Esophagus muscularis mucosa (tissue), 4 donors: Measurements from ENCODE around the gene NFYA. TPM values are rescaled to one million over a fixed set of nuclear protein-coding genes. Genes with fewer than 3 reads are reported as not detected.

Source experiments
- DNase-seq: peaks from one replicate; pipeline ENCODE4 v3.0.0-alpha.2; 2017; ENCODE audit errors: extremely low spot score
- H3K27ac ChIP-seq, 4 donors: fragments of 200-600 bp; sonication (generic); replicated peaks in 1 of 4; 1 replicate in 3 of 4; 2 replicates in 1 of 4; pipeline ENCODE4 v1.5.1; 2016 to 2019; ENCODE audit warnings: mild to moderate bottlenecking in 1 of 4
- H3K27me3 ChIP-seq, 4 donors: fragments of 200-600 bp; sonication (generic); one replicate each; pipeline versions ENCODE4 v1.5.1 to v1.6.0; 2016 to 2019
- H3K36me3 ChIP-seq, 4 donors: fragments of 200-600 bp; sonication (generic); one replicate each; pipeline ENCODE4 v1.5.1; 2016 to 2019
- H3K4me1 ChIP-seq, 4 donors: fragments of 200-600 bp; sonication (generic); one replicate each; pipeline ENCODE4 v1.5.1; 2016 to 2019
- H3K4me3 ChIP-seq, 4 donors: fragments of 200-600 bp; sonication (generic); 1 replicate in 2 of 4; 2 replicates in 2 of 4; pipeline ENCODE4 v1.5.1; 2016 to 2019; ENCODE audit warnings: mild to moderate bottlenecking in 4 of 4, moderate library complexity in 1 of 4
- H3K9me3 ChIP-seq, 4 donors: fragments of 200-600 bp; sonication (generic); 1 replicate in 3 of 4; 2 replicates in 1 of 4; pipeline ENCODE4 v1.5.1; 2016 to 2019
- CTCF ChIP-seq, 3 experiments: fragments of 200-600 bp in 2 of 3; fragments of 450-650 bp in 1 of 3; sonication (generic) in 2 of 3; IDR thresholded peaks; one replicate each; pipeline ENCODE4 v1.5.1; 2017 to 2019; ENCODE audit warnings: antibody characterized with exemption in 3 of 3, mild to moderate bottlenecking in 2 of 3, moderate library complexity in 1 of 3
- EP300 ChIP-seq: sonication (generic); formaldehyde crosslinking; IDR thresholded peaks from one replicate; pipeline ENCODE4 v1.6.1; 2017; ENCODE audit warnings: antibody characterized with exemption
- POLR2A ChIP-seq: fragments of 450-650 bp; IDR thresholded peaks from one replicate; pipeline ENCODE4 v1.6.1; 2017; ENCODE audit warnings: antibody characterized with exemption, moderate library complexity, mild to moderate bottlenecking, low read depth
- POLR2AphosphoS5 ChIP-seq, 2 donors: sonication (generic); formaldehyde crosslinking; IDR thresholded peaks; one replicate each; pipeline ENCODE4 v1.6.1; 2017; ENCODE audit warnings: antibody characterized with exemption in 2 of 2
- WGBS: methylation state at CpG from one replicate; pipeline ENCODE4 v1.1.5; 2018; 5-methylcytosine and 5-hydroxymethylcytosine counted together
- intact Hi-C: fragments of 100-400 bp; cut with DNase I; formaldehyde crosslinking; loops from one replicate; pipeline ENCODE4 v1.15.1; 2023
- total RNA-seq, 4 donors: library from RNA; depleted of rRNA; stranded (reverse); fragments of >200 nt; gene quantifications; one replicate each; pipeline versions ENCODE4 v1.1.0 to v1.2.1, GENCODE V29; 2016

The NFYA gene
- total RNA-seq, 4 donors from 2014 or later: 9.1 to 11.4 (median 10.5) TPM

DNA sequence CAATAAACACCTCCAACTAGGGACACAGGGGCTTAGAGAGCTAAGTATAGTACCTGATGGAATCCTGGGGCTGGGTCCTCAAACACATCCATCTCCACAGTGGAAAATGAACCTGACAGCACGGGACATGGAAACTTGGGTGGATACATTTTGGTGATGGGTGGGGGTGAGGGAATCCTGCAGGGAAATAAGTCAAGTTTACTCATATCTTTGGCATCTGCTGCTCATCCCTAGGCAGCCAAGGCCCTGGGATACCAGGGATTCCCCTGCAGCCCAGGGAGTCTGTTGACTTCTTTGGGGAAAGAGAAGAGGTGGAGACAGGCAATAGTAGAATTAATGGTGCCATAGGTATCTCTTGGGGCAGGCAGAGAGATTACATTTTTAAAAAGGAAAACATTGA lies 13.2 kb upstream of the NFYA start:
- Histone ChIP-seq H3K27me3 (no peaks in the 10 kb centered on the region), H3K36me3 (peaks cover 0 to 45% (median 16%) of the 10 kb centered on the region in 4 donors), H3K4me1 (peaks cover 32 to 81% (median 62%) of the 10 kb centered on the region in 4 donors), H3K27ac (peak overlapping the region in 3 of 4 donors; percentile 50 to 65 (median 60)), H3K9me3 (no peaks in the 10 kb centered on the region), H3K4me3 (no peak overlapping the region)
- intact Hi-C loops: no loop called here
- TF ChIP-seq EP300 (no peak), POLR2A (no peak), POLR2AphosphoS5 (IDR thresholded peaks at IDR 0.05) (peak in 1 of 2 donors; percentile 24)
- 27% methylated on average over 1 of the region's 1 CpG for WGBS
- peak; percentile 87 for DNase-seq

DNA sequence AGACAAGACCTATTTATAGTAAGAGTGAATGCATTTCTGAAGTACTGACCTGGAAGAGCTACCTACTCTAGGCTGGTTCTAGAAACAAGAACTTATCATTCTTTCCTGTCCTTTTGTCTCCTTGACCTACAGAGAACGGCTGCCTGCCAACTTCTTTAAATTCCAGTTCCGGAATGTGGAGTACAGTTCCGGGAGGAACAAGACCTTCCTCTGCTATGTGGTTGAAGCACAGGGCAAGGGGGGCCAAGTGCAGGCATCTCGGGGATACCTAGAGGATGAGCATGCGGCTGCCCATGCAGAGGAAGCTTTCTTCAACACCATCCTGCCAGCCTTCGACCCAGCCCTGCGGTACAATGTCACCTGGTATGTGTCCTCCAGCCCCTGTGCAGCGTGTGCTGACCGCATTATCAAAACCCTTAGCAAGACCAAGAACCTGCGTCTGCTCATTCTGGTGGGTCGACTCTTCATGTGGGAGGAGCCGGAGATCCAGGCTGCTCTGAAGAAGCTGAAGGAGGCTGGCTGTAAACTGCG lies 11.5 kb upstream of the NFYA start:
- H3K27me3 ChIP-seq: no peaks in the 10 kb centered on the region
- TF ChIP-seq POLR2A (no peak), CTCF (IDR thresholded peaks at IDR 0.05) (no peak), EP300 (no peak), POLR2AphosphoS5 (IDR thresholded peaks at IDR 0.05) (no peak)
- intact Hi-C loops: no loop called here
- H3K36me3 ChIP-seq: peaks cover 0 to 62% (median 26%) of the 10 kb centered on the region in 4 donors
- H3K9me3 ChIP-seq: no peaks in the 10 kb centered on the region
- DNase-seq: no peak
- peaks cover 33 to 64% (median 46%) of the 10 kb centered on the region in 4 donors for H3K4me1 ChIP-seq
- no peak overlapping the region for H3K27ac ChIP-seq
- WGBS: 83% methylated on average over 13 of the region's 13 CpGs
- no peak overlapping the region for H3K4me3 ChIP-seq

- no peak for DNase-seq
- intact Hi-C loops: no loop called here
- peaks cover 0 to 64% (median 27%) of the 10 kb centered on the region in 4 donors for H3K36me3 ChIP-seq
- TF ChIP-seq POLR2AphosphoS5 (IDR thresholded peaks at IDR 0.05) (no peak), EP300 (no peak), CTCF (IDR thresholded peaks at IDR 0.05) (no peak), POLR2A (no peak)
- no peak overlapping the region for H3K27ac ChIP-seq
- no peaks in the 10 kb centered on the region for H3K9me3 ChIP-seq
- WGBS: 56% methylated on average over 1 of the region's 1 CpG
- peaks cover 33 to 63% (median 41%) of the 10 kb centered on the region in 4 donors for H3K4me1 ChIP-seq
- no peak overlapping the region for H3K4me3 ChIP-seq
- H3K27me3 ChIP-seq: no peaks in the 10 kb centered on the region
These were observed 10.7 kb upstream of the NFYA start for GRCh38 chr6:41062056-41062455.

DNA sequence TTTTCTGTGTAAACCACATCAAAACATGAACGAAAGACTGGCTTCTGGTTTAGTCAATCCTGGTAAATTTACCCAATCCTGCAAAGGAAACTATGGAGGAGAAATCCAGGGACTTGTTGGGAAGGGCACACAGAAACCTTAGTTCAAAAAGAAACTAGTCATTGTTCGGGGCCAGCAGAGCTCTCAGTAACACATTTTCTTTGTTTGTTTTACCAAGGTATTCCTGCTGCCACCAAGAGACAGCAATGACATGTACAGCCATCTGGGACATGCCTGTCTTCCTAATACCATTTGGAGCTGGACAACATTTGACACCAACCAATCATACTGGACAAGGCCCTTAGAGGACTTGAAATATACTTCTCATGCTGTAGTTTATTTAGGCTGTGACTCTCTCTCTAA lies 8.9 kb upstream of the NFYA start:
- H3K36me3 ChIP-seq: peaks cover 0 to 68% (median 36%) of the 10 kb centered on the region in 4 donors

More for the DNA sequence above, 8.9 kb upstream of the NFYA start:
- no peak for DNase-seq
- Histone ChIP-seq H3K4me3 (no peak overlapping the region), H3K9me3 (no peaks in the 10 kb centered on the region), H3K27ac (peak overlapping the region in 2 of 4 donors; percentile 42 to 54), H3K4me1 (peaks cover 28 to 50% (median 31%) of the 10 kb centered on the region in 4 donors), H3K27me3 (no peaks in the 10 kb centered on the region)
- WGBS: 63% methylated on average over 2 of the region's 2 CpGs
- intact Hi-C loops: no loop called here
- no peak for TF ChIP-seq POLR2AphosphoS5 (IDR thresholded peaks at IDR 0.05)
- no peak for TF ChIP-seq EP300
- no peak for TF ChIP-seq CTCF (IDR thresholded peaks at IDR 0.05)
- TF ChIP-seq POLR2A: no peak
